Measurements from ENCODE around the gene WWOX. TPM values are rescaled to one million over a fixed set of nuclear protein-coding genes. Genes with fewer than 3 reads are reported as not detected.

WWOX gene
- total RNA-seq, 2 experiments from 2014 or later: 19.1 to 23.7 TPM

- Mint-ChIP-seq H3K4me1 (ENCODE audit: low read depth) (peaks cover 54% of the 10 kb centered on the region), H3K27ac (peak overlapping the region; percentile 61), H3K4me3 (no peak overlapping the region), H3K9me3 (peaks cover 6% of the 10 kb centered on the region), H3K27me3 (peaks cover 10% of the 10 kb centered on the region), H3K36me3 (ENCODE audit: low read depth) (peaks cover 11% of the 10 kb centered on the region)
- ATAC-seq: no peak
- no peak for DNase-seq
- CTCF ChIA-PET: no interaction called here
- intact Hi-C loops (cut with micrococcal nuclease): loop anchor here (10.0 kb wide), 1 partner anchor 516 kb away; the partner anchor contains the start of gene MAF
- TF ChIP-seq CTCF (IDR thresholded peaks at IDR 0.05): no peak
- POLR2A ChIA-PET: interaction anchor here (1.2 to 1.9 kb wide), 2 partner anchors 13 to 81 kb away, joined by 4 to 10 read pairs; no protein-coding TSS in a partner anchor
These were observed 989.5 kb downstream of the WWOX start for GRCh38 chr16:79088971-79089370.

- intact Hi-C loops (cut with micrococcal nuclease): loop anchor here (2.0 to 10.0 kb wide), 2 partner anchors 179 to 515 kb away; partner anchors contain the start of gene MAF
- H3K36me3 Mint-ChIP-seq (ENCODE audit: low read depth): peaks cover 11% of the 10 kb centered on the region
- POLR2A ChIA-PET: interaction anchor here (1.2 to 1.9 kb wide), 3 partner anchors 14 to 311 kb away, joined by 4 to 10 read pairs (median 5); no protein-coding TSS in a partner anchor
- H3K27ac Mint-ChIP-seq: peak overlapping the region; percentile 89
- H3K27me3 Mint-ChIP-seq: peaks cover 8% of the 10 kb centered on the region
- ATAC-seq: peak; percentile 79
- CTCF ChIA-PET: no interaction called here
- H3K4me3 Mint-ChIP-seq: peak overlapping the region; percentile 49
- peaks cover 6% of the 10 kb centered on the region for H3K9me3 Mint-ChIP-seq
- peaks cover 53% of the 10 kb centered on the region for H3K4me1 Mint-ChIP-seq (ENCODE audit: low read depth)
- no peak for TF ChIP-seq CTCF (IDR thresholded peaks at IDR 0.05)
- DNase-seq: peak; percentile 89
These were observed 990.4 kb downstream of the WWOX start for GRCh38 chr16:79089735-79090284.

GRCh38 chr16:79090966-79091365 is 991.5 kb downstream of the WWOX start:
- intact Hi-C loops (cut with micrococcal nuclease): loop anchor here (2.0 kb wide), 1 partner anchor 178 kb away; no protein-coding TSS in a partner anchor
- no peak overlapping the region for H3K4me3 Mint-ChIP-seq
- DNase-seq (no peak), ATAC-seq (no peak)
- peak overlapping the region; percentile 66 for H3K27ac Mint-ChIP-seq
- ChIA-PET CTCF (interaction anchor here (1.2 kb wide), 1 partner anchor 44 kb away, joined by 3 read pairs; no protein-coding TSS in a partner anchor), POLR2A (interaction anchor here (1.6 to 1.9 kb wide), 2 partner anchors 15 to 313 kb away, joined by 5 to 10 read pairs; no protein-coding TSS in a partner anchor)
- peaks cover 6% of the 10 kb centered on the region for H3K9me3 Mint-ChIP-seq
- H3K4me1 Mint-ChIP-seq (ENCODE audit: low read depth): peaks cover 51% of the 10 kb centered on the region
- peaks cover 12% of the 10 kb centered on the region for H3K27me3 Mint-ChIP-seq
- TF ChIP-seq CTCF (IDR thresholded peaks at IDR 0.05): no peak
- H3K36me3 Mint-ChIP-seq (ENCODE audit: low read depth): peaks cover 11% of the 10 kb centered on the region

- intact Hi-C loops (cut with micrococcal nuclease): no loop called here
- Mint-ChIP-seq H3K9me3 (peaks cover 6% of the 10 kb centered on the region), H3K4me1 (ENCODE audit: low read depth) (peaks cover 51% of the 10 kb centered on the region), H3K4me3 (no peak overlapping the region), H3K27ac (no peak overlapping the region), H3K36me3 (ENCODE audit: low read depth) (peaks cover 9% of the 10 kb centered on the region), H3K27me3 (peaks cover 5% of the 10 kb centered on the region)
- DNase-seq (no peak), ATAC-seq (no peak)
- POLR2A ChIA-PET: no interaction called here
- CTCF ChIA-PET: interaction anchor here (0.9 to 2.1 kb wide), 2 partner anchors 10 to 63 kb away, joined by 3 to 5 read pairs; no protein-coding TSS in a partner anchor
- no peak for TF ChIP-seq CTCF (IDR thresholded peaks at IDR 0.05)
These were observed 993.4 kb downstream of the WWOX start for GRCh38 chr16:79092846-79093245.

GRCh38 chr16:79093554-79093967 is 994.1 kb downstream of the WWOX start:
- TF ChIP-seq CTCF (IDR thresholded peaks at IDR 0.05): no peak
- peak; percentile 35 for ATAC-seq

More at GRCh38 chr16:79093554-79093967, 994.1 kb downstream of the WWOX start:
- Mint-ChIP-seq H3K27ac (peak overlapping the region; percentile 5), H3K36me3 (ENCODE audit: low read depth) (peaks cover 9% of the 10 kb centered on the region), H3K4me3 (peak overlapping the region; percentile 4), H3K27me3 (peaks cover 5% of the 10 kb centered on the region), H3K4me1 (ENCODE audit: low read depth) (peaks cover 48% of the 10 kb centered on the region), H3K9me3 (peaks cover 6% of the 10 kb centered on the region)
- ChIA-PET POLR2A (no interaction called here), CTCF (interaction anchor here (0.9 to 2.1 kb wide), 2 partner anchors 11 to 64 kb away, joined by 3 to 5 read pairs; no protein-coding TSS in a partner anchor)
- intact Hi-C loops (cut with micrococcal nuclease): no loop called here
- DNase-seq: peak; percentile 54

Data from activated CD8-positive, alpha-beta T cell treated with anti-CD3 and anti-CD28 coated beads for 36 hours (primary cell).